GM15510 (cell line): ENCODE data around the gene AXDND1.
A peak's percentile ranks its signal among the peaks of the same experiment; 100 is the strongest.

Experiments used
- POLR2A ChIP-seq: IDR thresholded peaks from 3 replicates; pipeline ENCODE4 v1.6.1; 2011; ENCODE audit warnings: borderline replicate concordance; ENCODE audit not compliant: insufficient read length; ENCODE audit errors: extremely low read depth

AXDND1 gene

GRCh38 chr1:179365342-179366092, at the start of gene AXDND1:
TSS of gene AXDND1 (plus strand) at chr1:179365971. CDS start at chr1:179366510, 539 bp downstream.
- TF ChIP-seq POLR2A, result peak; percentile 60

GRCh38 chr1:179318491-179318890, 47.3 kb upstream of the AXDND1 start:
- TF ChIP-seq POLR2A, result no peak

- no peak for TF ChIP-seq POLR2A
Measured at GRCh38 chr1:179321533-179322216, 44.1 kb upstream of the AXDND1 start.

- no peak for TF ChIP-seq POLR2A
Measured at GRCh38 chr1:179322557-179322956, 43.2 kb upstream of the AXDND1 start.

- no peak for TF ChIP-seq POLR2A
Measured at GRCh38 chr1:179323436-179323835, 42.3 kb upstream of the AXDND1 start.

- no peak for TF ChIP-seq POLR2A
Measured at GRCh38 chr1:179325836-179326235, 39.9 kb upstream of the AXDND1 start.

GRCh38 chr1:179326746-179327145, 39.0 kb upstream of the AXDND1 start:
- no peak for TF ChIP-seq POLR2A

GRCh38 chr1:179327196-179327595, 38.6 kb upstream of the AXDND1 start:
- no peak for TF ChIP-seq POLR2A

GRCh38 chr1:179327679-179328078, 38.1 kb upstream of the AXDND1 start:
- no peak for TF ChIP-seq POLR2A

- no peak for TF ChIP-seq POLR2A
Measured at GRCh38 chr1:179329862-179330261, 35.9 kb upstream of the AXDND1 start.

GRCh38 chr1:179334440-179334839, 31.3 kb upstream of the AXDND1 start:
- no peak for TF ChIP-seq POLR2A

GRCh38 chr1:179337288-179337687, 28.5 kb upstream of the AXDND1 start:
- TF ChIP-seq POLR2A, result no peak

- TF ChIP-seq POLR2A, result no peak
Measured at GRCh38 chr1:179337942-179338560, 27.7 kb upstream of the AXDND1 start.

GRCh38 chr1:179340918-179341317, 24.9 kb upstream of the AXDND1 start:
- no peak for TF ChIP-seq POLR2A

GRCh38 chr1:179341943-179342547, 23.7 kb upstream of the AXDND1 start:
- no peak for TF ChIP-seq POLR2A
